Sciatic nerve (tissue), 2 donors: Measurements from ENCODE around the gene PIP4K2A. TPM values are rescaled to one million over a fixed set of nuclear protein-coding genes. Genes with fewer than 3 reads are reported as not detected.
A peak's percentile ranks its signal among the peaks of the same experiment; 100 is the strongest.

Experiments used
- ATAC-seq: fragments of 200-7000 bp; cut with Tn5 transposase; one replicate; pipeline ENCODE4 v1.9.1; 2020; ENCODE audit warnings: mild to moderate bottlenecking, moderate library complexity
- DNase-seq: peaks from one replicate; pipeline ENCODE4 v3.0.0-alpha.2; 2020; ENCODE audit warnings: low spot score
- intact Hi-C: fragments of 100-400 bp; cut with DNase I; formaldehyde crosslinking; loops from one replicate; pipeline ENCODE4 v1.14.2; 2022
- total RNA-seq: library from RNA; stranded (reverse); fragmentation: NEBNext Ultra II Directional; extraction: Animal tissue kit (Norgen Biotek cat#: 25700); gene quantifications from one replicate; pipeline ENCODE4 v1.2.1, GENCODE V29; 2021
- donor health status: DM: no; HTN: no; CAD: no.
- donor health status: DM: no; HTN: no; CAD: no.

The PIP4K2A gene
- total RNA-seq, 1 donor from 2014 or later, result 64.2 TPM

DNA sequence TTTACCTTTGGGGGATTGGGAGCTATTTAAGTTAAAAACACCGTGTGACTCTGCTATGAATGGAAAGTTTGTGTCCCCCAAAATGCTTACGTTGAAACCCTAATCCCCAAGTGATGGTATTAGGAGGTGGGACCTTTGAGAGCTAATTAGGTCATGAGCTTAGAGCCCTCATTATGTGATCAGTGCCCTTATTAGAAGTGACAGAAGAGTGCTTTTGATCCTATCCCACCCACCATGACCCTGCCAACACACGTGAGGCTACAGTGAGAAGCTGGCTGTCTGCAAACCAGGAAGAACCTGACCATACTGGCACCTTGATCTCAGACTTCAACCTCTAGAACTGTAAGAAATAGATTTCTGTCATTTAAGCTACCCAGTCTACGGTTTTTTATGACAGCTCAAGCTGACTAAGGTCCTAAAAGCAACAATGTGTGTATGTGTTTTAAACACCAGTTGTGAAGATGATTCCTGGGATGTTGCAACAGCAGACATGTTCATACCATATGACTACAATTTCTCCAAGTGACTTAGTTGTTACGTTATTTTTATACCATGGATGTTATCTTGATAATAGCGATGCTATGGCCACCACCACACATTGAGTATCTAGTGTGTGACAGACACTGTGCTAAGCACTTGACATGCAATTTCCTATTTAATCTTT is 124.4 kb downstream of the PIP4K2A start:
- ATAC-seq, result no peak
- no peak for DNase-seq
- intact Hi-C loops, result no loop called here

DNA sequence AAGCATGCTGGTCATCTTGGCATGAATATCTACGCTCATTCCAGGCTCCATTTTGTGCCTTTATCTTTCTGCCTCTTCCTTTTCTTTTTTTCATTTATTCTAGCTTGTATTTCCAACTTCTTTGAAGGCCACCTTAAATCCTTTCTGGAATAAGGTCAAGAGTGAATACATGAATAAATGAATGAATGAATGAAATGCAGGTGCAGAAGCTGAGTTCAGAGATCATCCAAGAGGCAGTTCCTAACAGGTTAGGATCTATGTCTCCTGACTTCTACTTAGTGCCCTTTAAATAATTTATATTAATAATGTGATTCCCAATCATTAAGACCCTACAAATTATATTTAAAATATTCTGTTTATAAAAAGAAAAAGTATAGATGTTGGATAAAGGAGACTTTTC is 125.9 kb downstream of the PIP4K2A start:
- no peak for DNase-seq
- ATAC-seq, result no peak
- intact Hi-C loops, result no loop called here

DNA sequence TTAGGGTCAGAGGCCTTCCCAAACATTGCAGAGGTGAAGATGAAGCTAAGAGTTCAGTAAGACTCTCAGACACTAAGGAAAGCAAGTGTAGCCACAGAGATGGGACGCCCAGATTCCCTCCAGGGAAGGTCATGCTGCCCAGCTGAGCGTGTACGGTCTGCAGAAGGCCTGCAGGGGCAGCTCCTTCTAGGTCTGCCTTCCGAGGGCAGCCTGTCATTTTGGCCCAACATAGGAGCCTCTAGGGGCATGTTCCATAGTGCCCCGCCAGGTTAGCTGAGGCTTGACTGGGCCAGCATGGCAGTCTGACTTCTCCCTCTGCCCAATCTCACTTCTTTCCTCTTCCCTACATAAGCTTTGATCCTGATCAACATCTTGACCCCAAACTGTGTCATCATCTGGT is 130.7 kb downstream of the PIP4K2A start:
- intact Hi-C loops, result no loop called here
- DNase-seq, result no peak
- ATAC-seq, result no peak

DNA sequence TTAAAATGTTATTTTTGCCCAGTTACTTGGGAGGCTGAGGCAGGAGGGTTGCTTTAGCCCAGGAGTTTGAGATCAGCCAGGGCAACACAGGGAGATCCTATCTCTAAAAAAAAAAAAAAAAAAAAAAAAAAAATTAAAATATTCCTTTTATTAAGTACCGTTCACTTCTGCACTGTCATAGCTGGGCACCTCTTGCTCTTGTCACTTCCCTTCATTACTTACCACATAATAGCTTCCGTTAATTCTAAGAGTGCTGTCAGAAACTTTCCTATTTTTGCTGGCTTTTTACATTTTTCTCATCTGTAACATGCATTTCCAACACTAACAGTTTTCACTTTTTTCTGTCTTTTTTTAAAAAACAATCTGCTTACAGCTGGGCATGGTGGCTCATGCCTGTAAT is 132.9 kb downstream of the PIP4K2A start:
- intact Hi-C loops, result no loop called here
- ATAC-seq, result no peak
- DNase-seq, result no peak

DNA sequence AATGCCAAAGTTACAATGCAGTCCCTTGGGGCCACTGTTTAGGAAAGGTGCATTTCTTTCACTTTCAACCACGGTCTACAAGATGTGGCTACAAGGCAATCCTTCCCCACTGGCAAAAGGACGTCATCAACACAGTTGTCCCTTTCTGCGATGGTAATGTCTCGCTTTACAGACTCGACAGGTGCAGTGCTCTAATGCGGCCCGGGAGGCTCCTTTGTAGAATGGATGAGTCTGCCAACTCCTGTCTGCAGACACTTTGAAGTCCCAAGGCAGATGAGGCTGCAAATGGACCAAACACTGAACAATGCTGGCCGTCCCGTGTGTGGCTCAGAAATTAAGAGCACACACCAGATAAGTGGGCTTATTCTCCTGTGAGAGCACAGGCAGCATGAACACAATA is 133.7 kb downstream of the PIP4K2A start:
- DNase-seq (no peak), ATAC-seq (no peak)
- intact Hi-C loops, result no loop called here

GRCh38 chr10:22579826-22580225 is 134.6 kb downstream of the PIP4K2A start:
- DNase-seq (no peak), ATAC-seq (no peak)
- intact Hi-C loops, result no loop called here

DNA sequence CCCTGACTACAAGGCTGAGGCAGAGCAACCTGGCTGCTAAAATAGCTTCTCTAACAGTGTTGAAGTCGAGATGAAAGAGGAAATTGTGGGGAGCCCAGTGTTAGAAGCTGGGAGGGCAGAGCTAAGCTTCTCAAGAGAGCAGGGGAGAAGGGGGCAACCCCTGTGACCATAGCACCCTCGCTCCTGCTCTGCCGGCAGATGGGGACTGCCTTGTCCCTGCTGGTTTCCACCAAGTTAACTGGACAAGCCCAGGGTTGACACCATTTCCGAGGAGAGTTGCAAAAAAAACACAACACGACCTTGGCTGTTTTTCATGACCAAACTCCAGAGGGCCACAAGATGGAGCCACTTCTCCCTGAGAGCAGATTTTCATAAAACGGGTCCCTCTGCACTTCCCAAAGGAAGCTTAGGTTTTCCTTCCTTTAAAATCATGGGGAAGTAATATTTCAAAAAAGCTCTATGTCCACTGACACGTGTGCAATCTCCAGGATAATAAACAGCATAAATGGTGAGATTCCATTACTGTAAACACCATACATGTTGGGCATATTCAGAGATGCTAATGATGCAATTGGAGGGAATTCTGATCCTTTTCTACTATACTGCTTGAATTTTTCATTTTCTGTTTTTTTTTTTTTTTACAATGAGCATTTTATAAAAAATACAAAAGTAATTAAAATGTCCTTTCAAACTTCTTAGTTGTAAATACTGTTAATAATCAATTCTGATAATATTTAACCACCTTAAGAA is 140.4 kb downstream of the PIP4K2A start:
- intact Hi-C loops, result no loop called here
- DNase-seq, result no peak
- no peak for ATAC-seq

DNA sequence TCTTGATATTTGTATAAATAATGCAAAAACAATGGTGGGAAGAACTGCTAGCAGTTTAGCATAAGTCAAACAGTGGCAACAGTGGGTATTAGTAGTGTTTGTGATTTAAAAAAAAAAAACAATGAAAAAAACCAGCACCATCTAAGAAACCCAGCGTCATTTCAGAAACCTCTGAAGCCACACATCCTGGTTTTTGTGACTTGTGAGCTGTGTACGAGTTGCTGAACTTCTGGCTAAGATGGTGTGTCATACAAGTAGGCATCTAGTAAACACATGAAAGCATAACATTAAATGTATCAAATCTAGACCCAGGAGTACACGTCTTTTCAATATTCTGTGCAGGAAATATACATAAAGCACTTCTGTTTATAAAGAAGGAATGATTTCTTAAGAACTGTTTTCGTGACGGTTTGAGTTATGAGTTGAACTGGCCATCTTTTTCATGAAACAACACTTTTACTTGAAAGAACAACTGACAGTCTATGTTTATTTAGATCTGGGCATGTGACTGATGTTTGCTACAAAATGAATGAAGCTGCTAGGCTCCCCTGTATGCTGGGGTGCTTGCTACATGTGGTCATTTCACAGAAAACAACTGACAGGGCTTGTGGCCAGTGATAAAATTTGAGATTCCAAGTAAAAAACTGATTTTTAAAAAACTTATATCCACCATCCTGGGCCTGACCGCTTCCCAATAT is 143.5 kb downstream of the PIP4K2A start:
- intact Hi-C loops, result no loop called here
- ATAC-seq (no peak), DNase-seq (no peak)

DNA sequence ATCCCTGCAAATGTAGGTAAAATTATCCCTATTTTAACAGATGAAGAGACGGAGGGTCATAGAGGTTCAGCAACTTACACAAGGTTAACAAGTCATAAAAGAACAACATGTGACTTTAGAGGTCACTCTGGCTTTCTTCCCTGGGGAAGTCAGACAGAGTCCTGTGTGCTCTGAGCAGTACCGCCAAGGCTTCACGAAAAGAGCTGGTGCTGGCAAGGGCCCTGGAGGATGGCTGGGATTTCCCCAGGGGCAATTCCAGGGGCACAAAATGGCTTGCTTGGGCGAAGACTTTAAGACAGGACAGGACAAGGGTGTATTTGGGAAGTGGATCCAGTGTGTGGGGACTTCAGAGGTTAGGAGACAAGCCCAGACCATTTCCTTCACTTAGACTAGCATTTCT is 144.1 kb downstream of the PIP4K2A start:
- ATAC-seq, result no peak
- DNase-seq, result no peak
- intact Hi-C loops, result no loop called here

DNA sequence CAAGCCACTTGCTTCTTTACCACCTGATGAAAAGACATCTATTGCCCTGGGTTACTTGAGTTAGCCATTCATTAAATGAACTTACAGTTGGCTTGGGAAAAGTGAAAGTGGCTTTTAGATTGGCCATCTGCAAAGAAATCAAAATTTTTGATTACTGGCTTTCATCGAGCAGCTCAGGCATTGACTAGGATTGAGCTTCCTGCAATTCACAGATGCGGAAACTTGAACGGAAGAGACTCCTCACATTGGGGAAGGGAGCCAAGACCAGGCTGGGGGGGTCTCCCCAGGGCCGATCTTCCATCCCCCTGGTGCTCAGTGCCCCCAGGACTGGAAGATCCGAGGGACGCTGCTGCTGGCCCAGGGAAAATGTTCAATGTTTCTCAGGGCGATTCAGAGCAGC is 145.4 kb downstream of the PIP4K2A start:
- DNase-seq (no peak), ATAC-seq (no peak)
- intact Hi-C loops, result no loop called here

DNA sequence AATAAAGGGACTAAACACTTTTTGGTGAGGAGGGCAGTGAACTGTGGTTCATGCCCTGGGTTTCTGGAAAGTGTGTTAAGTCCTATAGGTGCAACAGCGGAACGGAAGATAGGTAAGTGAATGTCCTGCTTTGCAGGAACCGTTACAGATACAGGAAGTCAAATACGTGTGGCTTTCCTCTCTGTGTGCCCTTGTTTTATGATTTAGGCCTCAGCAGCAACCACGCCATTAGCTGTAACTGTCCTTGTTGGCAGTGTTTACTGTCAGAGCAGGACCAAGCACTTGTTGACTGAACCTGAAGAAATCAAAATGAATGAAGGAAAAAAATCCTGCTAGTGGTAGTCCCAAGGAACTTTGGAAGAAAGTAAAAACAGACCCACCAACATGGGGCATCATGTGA is 150.3 kb downstream of the PIP4K2A start:
- ATAC-seq, result no peak

GRCh38 chr10:22561909-22562308 is 152.5 kb downstream of the PIP4K2A start:
- DNase-seq (no peak), ATAC-seq (no peak)
- intact Hi-C loops, result no loop called here

More for the DNA sequence above, 150.3 kb downstream of the PIP4K2A start:
- DNase-seq, result no peak
- intact Hi-C loops, result no loop called here

- intact Hi-C loops, result no loop called here
- ATAC-seq, result no peak
Measured at GRCh38 chr10:22560913-22561239, 153.5 kb downstream of the PIP4K2A start.

DNA sequence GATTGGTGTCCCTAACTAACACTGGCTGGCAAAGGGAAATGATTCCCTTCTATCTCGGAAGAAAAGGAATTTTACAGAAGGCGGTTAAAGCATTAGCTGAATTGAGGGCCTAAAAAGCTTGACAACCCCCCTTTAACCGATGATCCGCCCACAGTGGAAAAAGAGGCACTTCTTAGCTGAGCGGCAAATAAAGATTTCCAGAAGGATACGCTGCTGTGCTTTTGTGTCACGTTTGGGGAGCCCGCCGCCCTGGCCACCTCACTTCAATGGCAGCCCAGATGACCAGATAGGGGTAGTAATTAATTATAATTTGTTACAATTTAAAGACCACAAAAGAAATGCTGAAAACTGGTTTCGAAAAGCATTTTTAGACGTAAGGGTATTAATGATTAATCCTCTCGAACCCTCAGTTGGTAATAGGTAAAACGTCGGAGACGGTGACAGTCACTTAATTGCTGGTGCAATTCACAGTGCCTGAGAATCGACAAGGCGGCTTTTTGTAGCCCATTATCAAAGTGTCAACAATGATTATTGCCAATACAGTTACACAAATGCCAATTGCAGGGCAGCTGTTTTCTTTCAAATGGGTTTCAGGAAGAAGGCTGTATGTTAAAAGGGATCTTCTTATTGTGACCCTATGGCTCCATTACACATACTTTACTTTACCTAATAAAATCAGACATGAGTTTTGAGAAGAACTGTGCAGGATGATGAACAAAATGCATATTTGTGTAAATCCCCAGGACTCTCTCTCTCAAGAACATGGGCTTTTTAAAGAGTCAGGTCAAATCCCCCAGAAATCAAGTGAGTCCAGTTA is 154.1 kb downstream of the PIP4K2A start:
- ATAC-seq, result no peak
- DNase-seq, result no peak
- intact Hi-C loops, result no loop called here

More at GRCh38 chr10:22560913-22561239, 153.5 kb downstream of the PIP4K2A start:
- DNase-seq, result no peak

- ATAC-seq, result no peak
- intact Hi-C loops, result no loop called here
- no peak for DNase-seq
Measured at GRCh38 chr10:22557321-22557720, 157.1 kb downstream of the PIP4K2A start.

DNA sequence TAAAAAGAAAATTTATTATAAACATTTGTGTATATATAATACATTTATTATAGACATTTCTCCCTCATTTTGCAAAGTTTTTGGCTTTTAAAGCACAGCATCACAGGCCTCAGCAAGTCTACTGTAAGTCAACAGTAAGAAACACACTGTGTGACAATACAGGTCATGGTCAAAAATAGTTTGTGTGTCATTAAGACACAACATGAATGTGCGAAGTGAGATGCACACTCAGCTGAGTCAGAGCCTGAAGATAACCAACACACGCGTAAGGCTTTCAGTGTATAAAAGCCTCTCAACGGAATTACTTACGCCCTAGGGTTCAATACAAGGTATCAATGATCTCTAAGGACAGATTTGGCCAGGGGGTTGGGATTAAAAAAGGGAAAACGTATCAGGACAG is 157.6 kb downstream of the PIP4K2A start:
- DNase-seq, result no peak
- intact Hi-C loops, result no loop called here
- no peak for ATAC-seq

DNA sequence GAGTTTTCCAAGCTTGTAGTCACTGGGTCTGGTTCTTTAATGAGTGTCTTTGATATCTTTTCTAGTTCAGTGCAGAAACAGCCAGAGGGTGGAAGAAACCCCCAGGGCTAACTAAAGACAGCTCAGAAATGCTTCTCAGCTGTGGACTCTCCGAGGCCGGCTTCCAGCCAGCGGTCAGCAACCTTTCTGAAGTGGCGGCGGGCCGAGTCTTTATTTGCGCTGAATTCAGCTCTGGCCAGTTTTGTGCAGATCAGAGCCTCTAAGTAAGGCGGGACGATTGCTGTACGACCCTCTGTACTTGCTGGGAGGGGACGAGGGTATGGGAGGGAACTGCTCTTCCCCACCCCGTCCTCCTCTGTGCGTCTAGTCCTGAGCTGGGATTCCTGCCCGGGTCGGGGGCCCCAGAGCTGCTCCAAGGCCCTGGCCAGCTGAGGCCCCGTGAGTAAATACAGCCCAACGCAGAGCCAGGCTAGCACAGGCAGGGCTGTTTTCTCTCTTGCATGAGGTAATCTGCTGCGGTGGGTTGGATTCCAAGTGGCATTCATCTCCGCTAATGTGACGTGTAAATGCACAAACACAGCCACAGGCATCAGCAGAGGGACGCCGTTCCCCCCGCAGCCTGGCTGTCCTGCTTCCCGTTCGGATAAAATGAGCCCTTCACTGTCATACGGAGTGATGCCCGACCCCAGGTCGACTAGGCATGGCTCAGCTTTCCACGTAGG is 159.8 kb downstream of the PIP4K2A start:
- intact Hi-C loops, result no loop called here
- DNase-seq (peak; percentile 78), ATAC-seq (peak; percentile 97)

GRCh38 chr10:22553452-22553995 is 160.9 kb downstream of the PIP4K2A start:
- DNase-seq, result no peak
- intact Hi-C loops, result no loop called here
- no peak for ATAC-seq
